ENCODE measurements around the gene ELMO3. TPM values are rescaled to one million over a fixed set of nuclear protein-coding genes. Genes with fewer than 3 reads are reported as not detected.

ELMO3 gene
- total and polyA plus RNA-seq, 2 of the 13 experiments (the other 11 are each of a cell fraction or from before 2014, with no cell fraction given), result 2.6 to 4.0 TPM

DNA sequence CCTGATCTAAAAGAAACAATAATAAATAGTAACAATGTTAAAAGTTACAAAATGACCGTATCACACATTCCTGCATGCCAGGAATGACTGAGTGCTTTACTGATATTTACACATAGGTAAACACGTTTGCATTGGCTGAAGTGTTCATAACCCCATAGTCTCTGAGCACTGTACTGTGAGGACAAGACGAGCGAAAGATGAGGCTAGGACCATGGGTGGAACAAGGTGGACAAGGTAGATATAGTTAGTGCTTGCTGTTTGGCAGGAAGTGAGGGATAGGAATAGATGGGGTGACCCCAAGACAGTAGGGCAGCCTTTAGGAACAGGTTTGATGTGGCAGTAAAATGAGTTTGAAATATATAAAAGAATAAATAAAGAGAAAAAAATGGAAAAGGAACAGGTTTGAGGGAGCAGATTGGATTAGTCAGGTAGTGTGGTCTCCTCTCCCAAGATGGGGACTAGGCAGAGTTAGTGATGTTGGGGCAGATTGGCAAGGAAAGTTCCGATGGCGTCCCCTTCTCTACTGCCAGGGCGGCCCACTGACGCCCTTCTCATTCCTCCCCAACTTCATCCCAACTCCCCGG is 7.4 kb upstream of the ELMO3 start (continued):
- TF ChIP-seq, protein P1, sequence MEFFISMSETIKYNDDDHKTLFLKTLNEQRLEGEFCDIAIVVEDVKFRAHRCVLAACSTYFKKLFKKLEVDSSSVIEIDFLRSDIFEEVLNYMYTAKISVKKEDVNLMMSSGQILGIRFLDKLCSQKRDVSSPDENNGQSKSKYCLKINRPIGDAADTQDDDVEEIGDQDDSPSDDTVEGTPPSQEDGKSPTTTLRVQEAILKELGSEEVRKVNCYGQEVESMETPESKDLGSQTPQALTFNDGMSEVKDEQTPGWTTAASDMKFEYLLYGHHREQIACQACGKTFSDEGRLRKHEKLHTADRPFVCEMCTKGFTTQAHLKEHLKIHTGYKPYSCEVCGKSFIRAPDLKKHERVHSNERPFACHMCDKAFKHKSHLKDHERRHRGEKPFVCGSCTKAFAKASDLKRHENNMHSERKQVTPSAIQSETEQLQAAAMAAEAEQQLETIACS (CRISPR knock-in tag; IDR thresholded peaks at IDR 0.05), result no peak
- TF ChIP-seq ZNF530 (CRISPR knock-in tag; IDR thresholded peaks at IDR 0.05; ENCODE audit: low read depth) (no peak), MXI1 (IDR thresholded peaks at IDR 0.05; ENCODE audit: borderline replicate concordance, low read depth, low read length) (no peak), ATF1 (CRISPR knock-in tag; IDR thresholded peaks at IDR 0.05) (no peak), YEATS4 (CRISPR knock-in tag; IDR thresholded peaks at IDR 0.05; ENCODE audit: borderline replicate concordance) (no peak), POLR2AphosphoS5 (IDR thresholded peaks at IDR 0.05; ENCODE audit: low read depth, low read length) (no peak), ZNF101 (CRISPR knock-in tag; IDR thresholded peaks at IDR 0.05; ENCODE audit: borderline replicate concordance, low read depth) (no peak), RFXAP (CRISPR knock-in tag; IDR thresholded peaks at IDR 0.05; ENCODE audit: borderline replicate concordance) (no peak), ZNF850 (CRISPR knock-in tag; conservative IDR thresholded peaks at IDR 0.05) (no peak; the same call in 1 of the 2 replicates), TBL1XR1 (IDR thresholded peaks at IDR 0.05; ENCODE audit: borderline replicate concordance, low read length, partially characterized antibody) (no peak), SMARCE1 (IDR thresholded peaks at IDR 0.05; ENCODE audit: borderline replicate concordance) (no peak)
- TF ChIP-seq, protein P2, sequence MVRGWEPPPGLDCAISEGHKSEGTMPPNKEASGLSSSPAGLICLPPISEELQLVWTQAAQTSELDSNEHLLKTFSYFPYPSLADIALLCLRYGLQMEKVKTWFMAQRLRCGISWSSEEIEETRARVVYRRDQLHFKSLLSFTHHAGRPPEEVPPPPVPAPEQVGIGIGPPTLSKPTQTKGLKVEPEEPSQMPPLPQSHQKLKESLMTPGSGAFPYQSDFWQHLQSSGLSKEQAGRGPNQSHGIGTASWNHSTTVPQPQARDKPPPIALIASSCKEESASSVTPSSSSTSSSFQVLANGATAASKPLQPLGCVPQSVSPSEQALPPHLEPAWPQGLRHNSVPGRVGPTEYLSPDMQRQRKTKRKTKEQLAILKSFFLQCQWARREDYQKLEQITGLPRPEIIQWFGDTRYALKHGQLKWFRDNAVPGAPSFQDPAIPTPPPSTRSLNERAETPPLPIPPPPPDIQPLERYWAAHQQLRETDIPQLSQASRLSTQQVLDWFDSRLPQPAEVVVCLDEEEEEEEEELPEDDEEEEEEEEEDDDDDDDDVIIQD (CRISPR knock-in tag; IDR thresholded peaks at IDR 0.05; ENCODE audit: low read depth), result no peak
- TF ChIP-seq, protein P3, sequence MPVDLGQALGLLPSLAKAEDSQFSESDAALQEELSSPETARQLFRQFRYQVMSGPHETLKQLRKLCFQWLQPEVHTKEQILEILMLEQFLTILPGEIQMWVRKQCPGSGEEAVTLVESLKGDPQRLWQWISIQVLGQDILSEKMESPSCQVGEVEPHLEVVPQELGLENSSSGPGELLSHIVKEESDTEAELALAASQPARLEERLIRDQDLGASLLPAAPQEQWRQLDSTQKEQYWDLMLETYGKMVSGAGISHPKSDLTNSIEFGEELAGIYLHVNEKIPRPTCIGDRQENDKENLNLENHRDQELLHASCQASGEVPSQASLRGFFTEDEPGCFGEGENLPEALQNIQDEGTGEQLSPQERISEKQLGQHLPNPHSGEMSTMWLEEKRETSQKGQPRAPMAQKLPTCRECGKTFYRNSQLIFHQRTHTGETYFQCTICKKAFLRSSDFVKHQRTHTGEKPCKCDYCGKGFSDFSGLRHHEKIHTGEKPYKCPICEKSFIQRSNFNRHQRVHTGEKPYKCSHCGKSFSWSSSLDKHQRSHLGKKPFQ (CRISPR knock-in tag; IDR thresholded peaks at IDR 0.05; ENCODE audit: insufficient replicate concordance), result no peak

All from HepG2 (cell line).